Measurements from ENCODE around the gene RTF2. TPM values are rescaled to one million over a fixed set of nuclear protein-coding genes. Genes with fewer than 3 reads are reported as not detected.

Gene RTF2
- total and polyA plus RNA-seq, 5 donors = 73.4 to 80.4 (median 78.7) TPM

GRCh38 chr20:56437196-56437960 is 31.0 kb upstream of the RTF2 start:
- Histone ChIP-seq H3K9me3 (ENCODE audit: control insufficient read depth, low read length) (no peaks in the 10 kb centered on the region), H3K27ac (ENCODE audit: low read length) (no peak overlapping the region), H3K4me1 (ENCODE audit: control insufficient read depth, insufficient read depth, low read length) (peaks cover 4% of the 10 kb centered on the region), H3K4me3 (ENCODE audit: low read length) (no peak overlapping the region), H3K27me3 (ENCODE audit: control insufficient read depth, insufficient read depth) (no peaks in the 10 kb centered on the region)
- DNase-seq (no peak), ATAC-seq (no peak)
- WGBS = 93% methylated on average over 20 of the region's 20 CpGs
- intact Hi-C loops (cut with DNase I) = no loop called here

- 94% methylated on average over 4 of the region's 4 CpGs for WGBS
- intact Hi-C loops (cut with DNase I) = no loop called here
- no peak for ATAC-seq
- H3K27me3 ChIP-seq (ENCODE audit: control insufficient read depth, insufficient read depth) = no peaks in the 10 kb centered on the region
- H3K4me1 ChIP-seq (ENCODE audit: control insufficient read depth, insufficient read depth, low read length) = peaks cover 4% of the 10 kb centered on the region
- H3K4me3 ChIP-seq (ENCODE audit: low read length) = no peak overlapping the region
- H3K9me3 ChIP-seq (ENCODE audit: control insufficient read depth, low read length) = no peaks in the 10 kb centered on the region
- no peak for DNase-seq
- H3K27ac ChIP-seq (ENCODE audit: low read length) = no peak overlapping the region
Measured at GRCh38 chr20:56438284-56438683, 30.1 kb upstream of the RTF2 start.

DNA sequence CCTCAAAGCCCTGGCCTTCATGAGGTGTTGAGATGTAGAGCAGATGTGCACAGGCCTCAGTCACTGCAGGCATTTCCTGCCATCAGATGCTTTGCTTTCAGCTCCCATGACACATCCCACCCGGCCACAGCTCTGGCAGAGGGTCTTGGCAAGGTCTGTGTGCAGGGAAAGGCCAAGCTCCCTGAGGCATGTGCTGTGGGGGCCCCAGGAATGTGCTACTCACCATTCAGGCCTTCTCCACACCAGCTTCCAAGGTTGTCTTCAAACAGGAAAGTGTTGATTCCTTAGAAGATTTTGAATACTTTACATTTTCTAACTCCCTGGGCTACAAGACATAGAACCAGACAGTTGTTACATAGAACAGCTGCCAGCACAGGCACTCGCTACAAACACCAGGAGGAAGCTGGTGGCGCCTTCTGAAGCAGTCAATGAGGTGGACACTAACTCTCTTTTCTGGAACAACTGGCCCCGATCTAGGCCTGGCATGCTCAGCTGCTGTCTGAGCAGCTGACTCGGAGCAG is 28.6 kb upstream of the RTF2 start:
- Histone ChIP-seq H3K4me3 (ENCODE audit: low read length) (no peak overlapping the region), H3K4me1 (ENCODE audit: control insufficient read depth, insufficient read depth, low read length) (no peaks in the 10 kb centered on the region), H3K27me3 (ENCODE audit: control insufficient read depth, insufficient read depth) (no peaks in the 10 kb centered on the region), H3K27ac (ENCODE audit: low read length) (no peak overlapping the region), H3K9me3 (ENCODE audit: control insufficient read depth, low read length) (no peaks in the 10 kb centered on the region)
- ATAC-seq = peak; percentile 68 to 94
- DNase-seq = peak; percentile 62 to 81 (median 71)
- intact Hi-C loops (cut with DNase I) = no loop called here
- WGBS = 47% methylated on average over 5 of the region's 5 CpGs

- no peaks in the 10 kb centered on the region for H3K27me3 ChIP-seq (ENCODE audit: control insufficient read depth, insufficient read depth)
- no peak overlapping the region for H3K27ac ChIP-seq (ENCODE audit: low read length)
- H3K9me3 ChIP-seq (ENCODE audit: control insufficient read depth, low read length) = no peaks in the 10 kb centered on the region
- H3K4me3 ChIP-seq (ENCODE audit: low read length) = no peak overlapping the region
- DNase-seq = no peak
- 62% methylated on average over 4 of the region's 4 CpGs for WGBS
- no peak for ATAC-seq
- H3K4me1 ChIP-seq (ENCODE audit: control insufficient read depth, insufficient read depth, low read length) = no peaks in the 10 kb centered on the region
- intact Hi-C loops (cut with DNase I) = no loop called here
Measured at GRCh38 chr20:56440346-56441007, 27.9 kb upstream of the RTF2 start.

DNA sequence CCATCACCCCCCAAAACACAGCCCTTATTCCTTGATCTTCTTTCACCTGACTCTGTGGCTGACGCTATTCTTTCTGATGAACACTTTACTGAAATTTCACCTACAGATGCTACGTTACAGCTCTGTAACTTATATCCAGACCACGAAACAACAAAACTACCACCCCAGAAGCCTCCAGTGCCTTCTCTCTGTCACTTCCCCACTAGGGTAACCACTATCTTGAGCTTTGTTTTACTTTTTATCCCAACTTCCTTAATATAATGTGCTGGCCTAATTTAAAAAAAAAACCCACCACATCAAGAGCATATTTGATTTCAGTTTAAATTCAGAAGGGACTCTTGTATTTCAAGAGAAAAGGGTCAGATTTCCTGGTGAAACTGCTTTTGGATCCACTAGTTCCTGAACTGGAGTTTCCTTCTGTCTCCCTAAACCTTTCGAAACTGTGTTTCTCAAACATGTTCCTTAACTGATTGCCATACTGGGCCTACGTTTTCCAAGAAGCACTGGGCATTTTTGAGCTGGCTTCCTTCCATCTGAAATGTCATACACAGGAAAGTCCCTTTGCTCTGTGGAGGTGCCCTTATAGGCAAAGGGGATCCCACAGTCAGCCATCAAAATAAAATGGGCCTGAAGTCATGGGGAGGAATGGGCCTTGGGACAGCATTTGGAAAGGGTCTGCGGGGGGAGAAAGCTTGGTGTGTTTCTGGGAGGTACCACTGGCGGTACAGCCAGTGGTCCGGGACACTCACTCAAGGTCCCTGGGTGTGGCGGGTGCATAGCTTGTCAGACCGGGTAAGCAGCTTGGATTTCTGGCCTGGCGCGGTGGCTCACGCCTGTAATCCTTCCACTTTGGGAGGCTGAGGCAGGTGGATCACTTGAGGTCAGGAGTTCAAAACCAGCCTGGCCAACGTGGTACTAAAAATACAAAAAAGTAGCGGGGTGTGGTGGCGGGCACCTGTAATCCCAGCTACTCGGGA is 25.8 kb upstream of the RTF2 start:
- ATAC-seq (no peak), DNase-seq (no peak)
- Histone ChIP-seq H3K4me3 (ENCODE audit: low read length) (no peak overlapping the region), H3K27me3 (ENCODE audit: control insufficient read depth, insufficient read depth) (no peaks in the 10 kb centered on the region), H3K27ac (ENCODE audit: low read length) (no peak overlapping the region), H3K9me3 (ENCODE audit: control insufficient read depth, low read length) (no peaks in the 10 kb centered on the region), H3K4me1 (ENCODE audit: control insufficient read depth, insufficient read depth, low read length) (no peaks in the 10 kb centered on the region)
- 90% methylated on average over 17 of the region's 17 CpGs for WGBS
- intact Hi-C loops (cut with DNase I) = no loop called here

- no peaks in the 10 kb centered on the region for H3K4me1 ChIP-seq (ENCODE audit: control insufficient read depth, insufficient read depth, low read length)
- ATAC-seq (peak; percentile 35 to 46), DNase-seq (peak in 1 of 3 donors; percentile 64)
- no peak overlapping the region for H3K4me3 ChIP-seq (ENCODE audit: low read length)
- intact Hi-C loops (cut with DNase I) = no loop called here
- no peak overlapping the region for H3K27ac ChIP-seq (ENCODE audit: low read length)
- no peaks in the 10 kb centered on the region for H3K9me3 ChIP-seq (ENCODE audit: control insufficient read depth, low read length)
- no peaks in the 10 kb centered on the region for H3K27me3 ChIP-seq (ENCODE audit: control insufficient read depth, insufficient read depth)
- WGBS = 43% methylated on average over 27 of the region's 27 CpGs
Measured at GRCh38 chr20:56443654-56444540, 24.5 kb upstream of the RTF2 start.

DNA sequence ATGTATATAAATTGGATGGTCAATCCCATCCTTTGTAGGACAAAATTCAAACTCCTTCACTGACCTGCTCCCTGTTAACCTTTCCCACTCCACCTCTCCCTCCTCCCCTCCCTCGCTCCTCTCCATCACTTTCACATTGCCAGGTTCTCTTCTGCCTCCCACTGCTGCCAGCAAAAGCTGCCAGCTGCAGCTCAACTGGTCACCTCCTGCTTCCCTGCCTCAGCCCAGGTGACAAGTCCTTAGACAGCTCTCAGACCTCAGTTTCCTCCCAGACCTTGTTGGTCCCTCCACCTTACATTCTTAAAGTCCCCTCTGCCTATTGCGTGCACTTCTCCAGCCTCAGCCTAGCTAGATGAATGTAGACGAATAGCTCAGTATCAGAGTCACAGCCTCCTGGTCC is 23.3 kb upstream of the RTF2 start:
- DNase-seq (no peak), ATAC-seq (no peak)
- Histone ChIP-seq H3K4me1 (ENCODE audit: control insufficient read depth, insufficient read depth, low read length) (no peaks in the 10 kb centered on the region), H3K4me3 (ENCODE audit: low read length) (no peak overlapping the region), H3K27ac (ENCODE audit: low read length) (no peak overlapping the region), H3K9me3 (ENCODE audit: control insufficient read depth, low read length) (no peaks in the 10 kb centered on the region), H3K27me3 (ENCODE audit: control insufficient read depth, insufficient read depth) (no peaks in the 10 kb centered on the region)
- 93% methylated on average over 3 of the region's 3 CpGs for WGBS
- intact Hi-C loops (cut with DNase I) = no loop called here

- Histone ChIP-seq H3K27ac (ENCODE audit: low read length) (no peak overlapping the region), H3K4me3 (ENCODE audit: low read length) (no peak overlapping the region)
- intact Hi-C loops (cut with DNase I) = no loop called here
Measured at GRCh38 chr20:56445540-56445939, 22.9 kb upstream of the RTF2 start.

DNA sequence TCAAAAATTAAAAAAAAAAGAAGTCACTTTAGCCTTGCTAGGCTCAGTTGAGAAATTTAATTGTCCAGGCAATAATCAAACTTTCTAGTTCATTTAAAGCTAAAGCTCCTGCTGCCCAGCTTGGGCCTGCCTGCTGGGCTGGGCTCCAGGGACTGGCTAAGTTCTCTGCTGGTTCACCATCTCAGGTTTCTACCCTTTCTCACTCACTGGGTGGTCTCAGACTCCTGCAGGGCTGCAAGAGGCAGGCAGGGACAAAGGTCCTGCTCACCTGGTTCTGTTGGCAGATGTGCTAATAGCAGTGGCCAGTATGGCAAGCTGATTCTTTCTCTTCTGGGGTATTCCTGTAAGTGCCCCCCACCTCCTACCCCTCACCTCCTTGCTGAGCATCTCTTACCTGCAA is 21.2 kb upstream of the RTF2 start:
- no peak overlapping the region for H3K27ac ChIP-seq (ENCODE audit: low read length)
- H3K9me3 ChIP-seq (ENCODE audit: control insufficient read depth, low read length) = no peaks in the 10 kb centered on the region
- ATAC-seq (no peak), DNase-seq (no peak)
- H3K4me3 ChIP-seq (ENCODE audit: low read length) = no peak overlapping the region
- H3K4me1 ChIP-seq (ENCODE audit: control insufficient read depth, insufficient read depth, low read length) = no peaks in the 10 kb centered on the region
- intact Hi-C loops (cut with DNase I) = no loop called here
- H3K27me3 ChIP-seq (ENCODE audit: control insufficient read depth, insufficient read depth) = no peaks in the 10 kb centered on the region

More at GRCh38 chr20:56445540-56445939, 22.9 kb upstream of the RTF2 start:
- DNase-seq (no peak), ATAC-seq (no peak)
- WGBS = 91% methylated on average over 16 of the region's 16 CpGs
- H3K27me3 ChIP-seq (ENCODE audit: control insufficient read depth, insufficient read depth) = no peaks in the 10 kb centered on the region
- H3K4me1 ChIP-seq (ENCODE audit: control insufficient read depth, insufficient read depth, low read length) = no peaks in the 10 kb centered on the region
- no peaks in the 10 kb centered on the region for H3K9me3 ChIP-seq (ENCODE audit: control insufficient read depth, low read length)

DNA sequence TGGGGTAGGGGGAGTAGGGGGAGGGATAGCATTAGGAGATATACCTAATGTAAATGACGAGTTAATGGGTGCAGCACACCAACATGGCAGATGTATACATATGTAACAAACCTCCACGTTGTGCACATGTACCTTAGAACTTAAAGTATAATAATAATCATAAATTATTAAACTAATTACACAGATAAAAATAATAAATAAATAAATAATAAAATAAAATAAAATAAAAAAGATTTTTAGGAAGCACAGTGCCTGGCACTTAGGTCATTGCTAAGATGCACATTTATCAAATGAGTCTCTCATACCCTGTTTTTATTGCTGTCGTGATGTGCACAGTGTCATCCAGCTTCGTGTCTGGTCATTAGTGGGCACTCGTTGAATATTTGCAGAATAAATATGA is 19.0 kb upstream of the RTF2 start:
- DNase-seq (no peak), ATAC-seq (no peak)
- intact Hi-C loops (cut with DNase I) = no loop called here
- Histone ChIP-seq H3K9me3 (ENCODE audit: control insufficient read depth, low read length) (no peaks in the 10 kb centered on the region), H3K4me1 (ENCODE audit: control insufficient read depth, insufficient read depth, low read length) (no peaks in the 10 kb centered on the region), H3K27me3 (ENCODE audit: control insufficient read depth, insufficient read depth) (no peaks in the 10 kb centered on the region), H3K4me3 (ENCODE audit: low read length) (no peak overlapping the region), H3K27ac (ENCODE audit: low read length) (no peak overlapping the region)
- 95% methylated on average over 5 of the region's 5 CpGs for WGBS

Measured in right cardiac atrium (tissue), 5 donors.